Breast epithelium (tissue), 4 donors: ENCODE data around the gene IRS1. TPM values are rescaled to one million over a fixed set of nuclear protein-coding genes. Genes with fewer than 3 reads are reported as not detected.

Experiments
- DNase-seq, 2 donors: peaks; one replicate each; pipeline ENCODE4 v3.0.0-alpha.2; 2019; ENCODE audit warnings: low spot score in 2 of 2
- H3K27ac ChIP-seq, 2 donors: fragments of 200-600 bp; sonication (generic) in 1 of 2; one replicate each; pipeline ENCODE4 v1.5.1; 2016 to 2019; ENCODE audit warnings: mild to moderate bottlenecking in 1 of 2
- H3K27me3 ChIP-seq, 2 donors: fragments of 200-600 bp; sonication (generic) in 1 of 2; one replicate each; pipeline versions ENCODE4 v1.5.1 to v1.6.0; 2017 to 2019; ENCODE audit warnings: control low read depth in 1 of 2, mild to moderate bottlenecking in 1 of 2
- H3K36me3 ChIP-seq: fragments of 200-600 bp; one replicate; pipeline ENCODE4 v1.5.1; 2019
- H3K4me1 ChIP-seq, 2 donors: fragments of 200-600 bp; sonication (generic); one replicate each; pipeline ENCODE4 v1.5.1; 2016 to 2019; ENCODE audit warnings: control low read depth in 1 of 2
- H3K4me3 ChIP-seq, 3 donors: fragments of 200-600 bp; sonication (generic); 1 replicate in 2 of 3; 2 replicates in 1 of 3; pipeline ENCODE4 v1.5.1; 2016 to 2019; ENCODE audit warnings: mild to moderate bottlenecking in 3 of 3, moderate library complexity in 2 of 3
- H3K9me3 ChIP-seq, 2 donors: fragments of 200-600 bp; sonication (generic) in 1 of 2; one replicate each; pipeline ENCODE4 v1.5.1; 2016 to 2019; ENCODE audit warnings: control low read depth in 1 of 2
- POLR2A ChIP-seq: fragments of 450-650 bp; IDR thresholded peaks from one replicate; pipeline ENCODE4 v1.6.1; 2016; ENCODE audit warnings: antibody characterized with exemption, mild to moderate bottlenecking, moderate library complexity
- POLR2AphosphoS5 ChIP-seq, 3 donors: sonication (generic); formaldehyde crosslinking; IDR thresholded peaks; one replicate each; pipeline ENCODE4 v1.6.1; 2017; ENCODE audit warnings: antibody characterized with exemption in 3 of 3
- intact Hi-C: fragments of 100-400 bp; cut with DNase I; formaldehyde crosslinking; loops from one replicate; pipeline ENCODE4 v1.15.1; 2023; ENCODE audit warnings: low total_unique reads
- total RNA-seq, 3 donors: library from RNA; depleted of rRNA; stranded (reverse); fragments of >200 nt; gene quantifications; one replicate each; pipeline ENCODE4 v1.1.0, GENCODE V29; 2016
- TF ChIP-seq, protein P1 (sequence below), 3 donors: fragments of 450-650 bp; IDR thresholded peaks; one replicate each; pipeline ENCODE4 v1.5.1; 2016 to 2017; ENCODE audit warnings: antibody characterized with exemption in 3 of 3, mild to moderate bottlenecking in 3 of 3, moderate library complexity in 3 of 3

Gene IRS1
- total RNA-seq, 3 donors from 2014 or later, result 18.4 to 48.3 (median 22.3) TPM

DNA sequence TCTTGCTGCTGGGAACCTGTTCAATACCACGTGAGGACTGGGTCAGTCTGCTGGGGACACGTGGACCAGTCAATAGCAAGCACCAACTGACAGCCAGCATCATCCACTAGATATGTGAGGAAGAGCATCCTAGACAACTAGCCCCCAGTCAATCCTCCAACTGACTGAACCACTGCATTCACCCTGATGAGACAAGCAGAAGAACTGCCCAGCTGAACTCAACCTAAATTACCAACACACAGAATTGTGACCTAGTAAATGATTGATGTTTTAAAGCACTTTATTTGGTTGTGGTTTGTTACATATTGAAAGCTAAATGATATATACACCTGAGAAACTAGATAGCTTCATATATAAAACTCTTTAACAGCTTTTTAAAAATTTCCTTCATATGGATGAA is 15.7 kb downstream of the IRS1 start:
- Histone ChIP-seq H3K27ac (peak overlapping the region; percentile 13 to 73), H3K9me3 (no peaks in the 10 kb centered on the region), H3K4me1 (no peaks in the 10 kb centered on the region), H3K27me3 (no peaks in the 10 kb centered on the region), H3K36me3 (no peaks in the 10 kb centered on the region), H3K4me3 (no peak overlapping the region)
- TF ChIP-seq, protein P1, sequence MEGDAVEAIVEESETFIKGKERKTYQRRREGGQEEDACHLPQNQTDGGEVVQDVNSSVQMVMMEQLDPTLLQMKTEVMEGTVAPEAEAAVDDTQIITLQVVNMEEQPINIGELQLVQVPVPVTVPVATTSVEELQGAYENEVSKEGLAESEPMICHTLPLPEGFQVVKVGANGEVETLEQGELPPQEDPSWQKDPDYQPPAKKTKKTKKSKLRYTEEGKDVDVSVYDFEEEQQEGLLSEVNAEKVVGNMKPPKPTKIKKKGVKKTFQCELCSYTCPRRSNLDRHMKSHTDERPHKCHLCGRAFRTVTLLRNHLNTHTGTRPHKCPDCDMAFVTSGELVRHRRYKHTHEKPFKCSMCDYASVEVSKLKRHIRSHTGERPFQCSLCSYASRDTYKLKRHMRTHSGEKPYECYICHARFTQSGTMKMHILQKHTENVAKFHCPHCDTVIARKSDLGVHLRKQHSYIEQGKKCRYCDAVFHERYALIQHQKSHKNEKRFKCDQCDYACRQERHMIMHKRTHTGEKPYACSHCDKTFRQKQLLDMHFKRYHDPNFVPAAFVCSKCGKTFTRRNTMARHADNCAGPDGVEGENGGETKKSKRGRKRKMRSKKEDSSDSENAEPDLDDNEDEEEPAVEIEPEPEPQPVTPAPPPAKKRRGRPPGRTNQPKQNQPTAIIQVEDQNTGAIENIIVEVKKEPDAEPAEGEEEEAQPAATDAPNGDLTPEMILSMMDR (IDR thresholded peaks at IDR 0.05), result no peak
- intact Hi-C loops, result no loop called here
- DNase-seq, result no peak

DNA sequence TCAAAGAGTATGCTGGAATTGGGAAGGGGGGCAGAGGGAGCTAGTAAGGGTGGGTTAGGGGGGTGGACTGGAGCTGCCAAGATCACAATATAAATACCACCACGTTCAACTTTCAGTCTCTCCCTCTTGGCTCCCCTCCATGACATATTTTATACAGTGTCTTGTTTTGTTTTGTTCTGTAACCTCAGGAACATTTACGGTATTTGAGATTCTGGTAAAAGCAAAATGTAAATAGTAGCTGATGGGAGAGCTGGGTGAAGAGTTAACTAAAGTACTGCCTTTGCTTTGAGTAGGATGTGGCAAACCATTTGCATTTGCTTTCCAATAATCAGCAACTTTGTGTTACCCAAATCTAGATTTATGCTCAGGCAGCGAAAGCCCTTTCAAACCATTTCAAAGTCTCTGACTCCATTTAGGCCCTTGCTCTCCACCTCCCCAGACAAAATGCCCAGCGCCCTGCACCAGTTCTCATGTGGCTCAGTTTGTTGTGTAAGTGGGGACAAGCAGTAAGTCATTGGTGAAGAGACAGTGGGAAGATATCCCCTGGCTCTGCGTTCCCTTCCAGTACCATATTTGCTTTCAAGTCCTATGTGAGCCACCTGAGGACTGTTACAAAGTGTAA is 17.4 kb downstream of the IRS1 start:
- Histone ChIP-seq H3K4me3 (no peak overlapping the region), H3K9me3 (no peaks in the 10 kb centered on the region), H3K36me3 (no peaks in the 10 kb centered on the region), H3K27ac (peak overlapping the region; percentile 73 to 86), H3K27me3 (no peaks in the 10 kb centered on the region), H3K4me1 (no peaks in the 10 kb centered on the region)
- intact Hi-C loops, result no loop called here
- DNase-seq, result no peak
- TF ChIP-seq, protein P1 (IDR thresholded peaks at IDR 0.05), result no peak
- TF ChIP-seq POLR2A (no peak), POLR2AphosphoS5 (IDR thresholded peaks at IDR 0.05) (no peak)

DNA sequence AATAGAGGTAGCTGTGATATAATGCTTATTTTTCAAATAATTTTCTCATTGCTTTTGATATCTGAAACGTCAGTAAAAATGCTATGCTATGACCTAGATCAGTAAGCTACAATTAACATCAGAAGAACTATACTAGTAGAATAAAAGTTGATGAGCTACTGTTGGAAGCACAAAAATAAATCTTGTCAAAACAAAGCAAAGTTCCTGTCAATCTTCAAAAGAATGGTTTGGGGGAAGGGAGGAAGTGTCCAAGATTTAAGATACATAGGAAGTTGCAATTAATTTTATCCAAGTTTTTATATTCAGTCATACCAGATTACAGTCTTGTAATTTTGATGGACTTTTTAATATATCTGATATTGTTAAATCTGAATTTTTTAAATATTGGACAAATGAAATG is 19.2 kb downstream of the IRS1 start:
- Histone ChIP-seq H3K4me1 (no peaks in the 10 kb centered on the region), H3K36me3 (peaks cover 2% of the 10 kb centered on the region), H3K4me3 (no peak overlapping the region), H3K27ac (peak overlapping the region; percentile 58 to 73), H3K27me3 (no peaks in the 10 kb centered on the region), H3K9me3 (peaks cover 0 to 3% of the 10 kb centered on the region in 2 donors)
- intact Hi-C loops, result no loop called here
- TF ChIP-seq POLR2AphosphoS5 (IDR thresholded peaks at IDR 0.05) (no peak), POLR2A (no peak)
- TF ChIP-seq, protein P1 (IDR thresholded peaks at IDR 0.05), result no peak
- DNase-seq, result no peak

DNA sequence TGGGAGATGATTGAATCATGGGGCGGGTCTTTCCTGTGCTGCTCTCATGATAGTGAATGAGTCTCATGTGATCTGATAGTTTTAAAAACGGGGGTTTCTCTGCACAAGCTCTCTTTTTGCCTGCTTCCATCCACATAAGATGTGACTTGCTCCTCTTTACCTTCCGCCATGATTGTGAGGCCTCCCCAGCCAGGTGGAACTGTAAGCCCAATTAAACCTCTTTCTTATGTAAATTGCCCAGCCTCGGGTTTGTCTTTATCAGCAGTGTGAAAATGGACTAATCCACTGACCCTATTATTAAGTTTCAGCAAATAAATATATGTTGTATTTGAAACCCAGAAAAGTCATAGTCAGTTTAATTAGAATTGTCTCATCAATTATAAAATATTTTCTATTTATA is 22.0 kb downstream of the IRS1 start:
- Histone ChIP-seq H3K4me3 (no peak overlapping the region), H3K36me3 (peaks cover 10% of the 10 kb centered on the region), H3K9me3 (peaks cover 0 to 12% of the 10 kb centered on the region in 2 donors), H3K27me3 (no peaks in the 10 kb centered on the region), H3K4me1 (peaks cover 0 to 6% of the 10 kb centered on the region in 2 donors), H3K27ac (no peak overlapping the region)
- TF ChIP-seq, protein P1 (IDR thresholded peaks at IDR 0.05), result no peak
- TF ChIP-seq POLR2A, result no peak
- TF ChIP-seq POLR2AphosphoS5 (IDR thresholded peaks at IDR 0.05), result no peak
- DNase-seq, result no peak
- intact Hi-C loops, result no loop called here

DNA sequence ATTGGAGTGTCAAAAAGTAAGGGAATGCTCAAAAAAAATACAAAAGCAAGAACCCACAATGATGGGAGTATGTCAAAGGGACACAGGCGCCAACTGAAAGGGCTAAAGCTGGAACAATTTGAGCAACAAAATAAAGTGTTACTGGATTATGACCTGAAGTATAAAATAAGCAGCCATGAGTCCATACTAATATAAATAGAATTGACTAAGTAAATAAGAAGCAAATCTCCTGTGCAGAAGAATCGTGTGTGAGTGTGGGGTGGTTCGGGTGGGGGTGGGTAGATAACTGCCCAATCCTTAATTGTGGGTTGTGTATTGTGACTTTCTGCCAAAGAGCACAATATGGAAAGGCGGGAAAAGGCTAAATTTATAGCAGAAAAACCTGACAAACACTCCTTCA is 23.5 kb downstream of the IRS1 start:
- no peak overlapping the region for H3K4me3 ChIP-seq

More for the DNA sequence above, 23.5 kb downstream of the IRS1 start:
- DNase-seq, result no peak
- peaks cover 0 to 9% of the 10 kb centered on the region in 2 donors for H3K4me1 ChIP-seq
- H3K9me3 ChIP-seq, result peaks cover 0 to 12% of the 10 kb centered on the region in 2 donors
- H3K36me3 ChIP-seq, result peaks cover 10% of the 10 kb centered on the region
- no peaks in the 10 kb centered on the region for H3K27me3 ChIP-seq
- intact Hi-C loops, result no loop called here
- TF ChIP-seq, protein P1 (IDR thresholded peaks at IDR 0.05), result no peak
- TF ChIP-seq POLR2AphosphoS5 (IDR thresholded peaks at IDR 0.05) (no peak), POLR2A (no peak)
- peak overlapping the region in 1 of 2 donors; percentile 0 for H3K27ac ChIP-seq
